ENCODE results near the gene ENTREP1. TPM values are rescaled to one million over a fixed set of nuclear protein-coding genes. Genes with fewer than 3 reads are reported as not detected.

Gene ENTREP1
- total and polyA plus RNA-seq, 2 of the 4 experiments (the other 2 are of a cell fraction) = not detected

DNA sequence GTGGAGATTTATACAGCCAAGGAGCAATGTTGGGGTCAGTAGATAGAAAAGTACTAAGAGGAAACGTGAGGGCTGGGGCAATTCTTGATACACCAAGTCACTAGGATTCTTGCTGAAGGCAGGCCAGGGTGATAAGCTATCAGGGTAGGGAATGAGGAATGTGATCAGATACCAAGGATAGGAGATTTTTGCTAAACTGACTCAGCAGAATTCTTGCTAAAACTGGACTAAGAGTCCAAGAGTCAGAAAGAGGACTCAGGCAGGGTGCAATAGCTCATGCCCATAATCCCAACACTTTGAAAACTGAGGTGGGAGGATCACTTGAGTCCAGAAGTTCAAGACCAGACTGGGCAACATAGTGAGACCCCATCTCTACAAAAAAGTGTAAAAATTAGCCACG is 71.7 kb downstream of the ENTREP1 start:
- no peak overlapping the region for H3K9ac ChIP-seq (ENCODE audit: low read depth, low read length)

More for the DNA sequence above, 71.7 kb downstream of the ENTREP1 start:
- no peak overlapping the region for H2AK5ac ChIP-seq (ENCODE audit: low read depth, low read length)
- H3K9me1 ChIP-seq (ENCODE audit: insufficient read depth, low read length) = no peaks in the 10 kb centered on the region
- H2BK20ac ChIP-seq (ENCODE audit: low read depth, low read length) = no peak overlapping the region
- intact Hi-C loops (cut with micrococcal nuclease) = no loop called here
- no peak overlapping the region for H3K23ac ChIP-seq (ENCODE audit: low read depth, low read length)
- no peak overlapping the region for H3K14ac ChIP-seq (replicated peaks; ENCODE audit: low read depth, low read length)
- dilution Hi-C loops (cut with HindIII; ENCODE audit: low sequenced_read_pairs, unreplicated experiment) = no loop called here
- no CpG with 5 or more reads among the region's 2 CpGs for WGBS, 2 experiments (ENCODE audit: extremely low coverage in 2 of 2, insufficient read length in 1 of 2)
- no peaks in the 10 kb centered on the region for H3K79me1 ChIP-seq (ENCODE audit: low read depth in 1 of 2, low read length in 2 of 2)
- H2AK9ac ChIP-seq (replicated peaks; ENCODE audit: low read depth, low read length, poor library complexity) = no peak overlapping the region
- no peaks in the 10 kb centered on the region for H3K4me1 ChIP-seq (ENCODE audit: control insufficient read depth, insufficient read depth, low read length)
- no peak for TF ChIP-seq USF2 (IDR thresholded peaks at IDR 0.05; ENCODE audit: low read depth, low read length)
- peak; percentile 37 for TF ChIP-seq MAFK (IDR thresholded peaks at IDR 0.05; ENCODE audit: low read depth, low read length)
- no peak for TF ChIP-seq RCOR1 (IDR thresholded peaks at IDR 0.05; ENCODE audit: insufficient replicate concordance, low read length)
- no peak for TF ChIP-seq MAZ (IDR thresholded peaks at IDR 0.05; ENCODE audit: borderline replicate concordance, low read depth, low read length)
- TF ChIP-seq BHLHE40 (IDR thresholded peaks at IDR 0.05; ENCODE audit: low read depth, low read length) = no peak
- no peak overlapping the region for H2BK15ac ChIP-seq (ENCODE audit: low read depth, low read length)
- H2BK5ac ChIP-seq (ENCODE audit: low read depth, low read length, poor library complexity, severe bottlenecking) = no peak overlapping the region
- no TSS peak for BruUV-seq (replicated peaks)
- H3K18ac ChIP-seq (ENCODE audit: low read depth, low read length) = no peak overlapping the region
- no peak overlapping the region for H4K8ac ChIP-seq (ENCODE audit: low read depth in 2 of 2, low read length in 2 of 2)
- H4K91ac ChIP-seq (ENCODE audit: insufficient read depth, low read depth, low read length) = no peak overlapping the region
- no peaks in the 10 kb centered on the region for H3K36me3 ChIP-seq (ENCODE audit: control insufficient read depth, insufficient read depth, low read length)
- no peak overlapping the region for H2AFZ ChIP-seq (replicated peaks; ENCODE audit: low read length, poor library complexity)
- in situ Hi-C loops (cut with MboI; ENCODE audit: low sequenced_read_pairs) = no loop called here
- H3K27me3 ChIP-seq (ENCODE audit: control insufficient read depth, insufficient read depth, low read length) = peaks cover 10% of the 10 kb centered on the region; the same call in 1 of the 2 replicates
- no peaks in the 10 kb centered on the region for H4K20me1 ChIP-seq (ENCODE audit: insufficient read depth, low read length)
- no peak overlapping the region for H3K4ac ChIP-seq (ENCODE audit: low read depth, low read length)
- H3K4me3 ChIP-seq (ENCODE audit: insufficient read depth, low read depth, low read length) = no peak overlapping the region
- no peak overlapping the region for H3K4me2 ChIP-seq (ENCODE audit: low read depth, low read length)
- no peak overlapping the region for H3K56ac ChIP-seq (ENCODE audit: extremely low read depth, insufficient read depth, low read length)
- H3K9me3 ChIP-seq (ENCODE audit: control insufficient read depth, insufficient read depth, low read length) = no peaks in the 10 kb centered on the region
- H4K5ac ChIP-seq (ENCODE audit: low read depth, low read length) = no peak overlapping the region
- ChIA-PET CTCF (no interaction called here), POLR2A (ENCODE audit: unreplicated experiment) (no interaction called here)
- H3K27ac ChIP-seq (ENCODE audit: insufficient read depth, low read length) = no peak overlapping the region
- ATAC-seq (ENCODE audit: low read depth) (no peak), DNase-seq (no peak)
- no peak overlapping the region for H2BK120ac ChIP-seq (ENCODE audit: low read depth, low read length)

Measured in IMR-90 (cell line).